HG03159 (cell line): ENCODE measurements around the gene NKX3-2.

Experiments used
- ATAC-seq: cut with Tn5 transposase; IDR thresholded peaks from one replicate; pipeline ENCODE4 v1.9.1; 2021; ENCODE audit warnings: mild to moderate bottlenecking, moderate library complexity; ENCODE audit not compliant: unreplicated experiment

Gene NKX3-2

DNA sequence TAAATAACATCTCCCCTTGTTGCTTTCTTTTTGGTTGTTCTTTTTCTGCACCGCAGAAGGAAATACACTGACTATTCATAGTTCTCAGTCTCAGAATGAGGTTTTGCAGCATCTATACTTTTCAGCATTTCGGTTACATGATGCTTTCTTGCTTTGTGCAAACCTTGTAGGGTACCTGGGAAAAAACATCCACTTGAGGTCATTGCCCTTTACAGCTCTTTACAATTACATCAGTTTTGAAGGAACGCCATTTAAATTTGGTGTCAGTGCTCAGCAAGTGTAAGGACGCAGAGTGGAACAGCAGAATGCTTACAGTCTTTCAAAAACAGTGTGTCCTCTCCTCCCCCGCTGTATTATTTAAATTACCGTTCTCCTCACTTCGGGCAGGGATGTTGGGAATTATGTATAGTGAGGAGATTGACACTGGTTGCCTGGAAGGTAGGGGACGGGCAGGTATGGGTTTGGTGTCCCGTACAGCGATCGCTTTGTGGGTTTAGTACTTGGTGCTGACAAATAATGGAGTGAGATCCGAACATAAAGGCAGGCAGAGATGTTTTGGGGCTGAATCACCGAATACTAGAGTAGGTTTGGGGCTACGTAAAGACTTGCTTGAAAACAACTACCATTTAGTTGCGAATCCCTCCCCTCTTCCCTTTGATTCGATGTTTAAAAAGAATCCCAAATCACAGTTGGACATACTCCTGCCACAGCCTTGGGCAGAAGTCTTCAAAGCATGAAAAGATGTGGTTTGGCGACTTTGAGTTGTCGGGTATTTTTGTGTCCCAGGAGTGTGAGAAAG is 2.0 kb upstream of the NKX3-2 start:
- ATAC-seq = no peak

DNA sequence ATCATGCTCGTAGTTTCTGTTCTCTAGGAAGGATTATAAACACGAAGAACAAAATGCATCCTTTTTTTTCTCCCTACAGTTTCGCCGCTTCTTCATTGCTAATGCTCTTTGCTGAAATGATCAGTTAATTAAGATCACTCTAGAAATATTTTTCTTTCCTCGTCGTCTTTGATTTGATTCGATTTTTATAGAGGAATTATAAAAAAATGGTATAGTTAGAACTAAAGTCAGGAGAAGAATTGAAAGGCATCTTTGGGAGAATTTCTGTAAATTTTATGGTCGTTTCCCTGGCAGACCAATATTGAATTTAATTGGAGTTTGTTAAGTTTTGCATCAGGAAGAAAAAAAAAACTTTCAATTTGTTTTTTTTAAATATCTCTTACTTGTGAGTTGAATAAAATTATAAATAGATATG is 1.1 kb upstream of the NKX3-2 start:
- no peak for ATAC-seq

- ATAC-seq = no peak
Observed at GRCh38 chr4:13544606-13545393, 492 bp upstream of the NKX3-2 start.

DNA sequence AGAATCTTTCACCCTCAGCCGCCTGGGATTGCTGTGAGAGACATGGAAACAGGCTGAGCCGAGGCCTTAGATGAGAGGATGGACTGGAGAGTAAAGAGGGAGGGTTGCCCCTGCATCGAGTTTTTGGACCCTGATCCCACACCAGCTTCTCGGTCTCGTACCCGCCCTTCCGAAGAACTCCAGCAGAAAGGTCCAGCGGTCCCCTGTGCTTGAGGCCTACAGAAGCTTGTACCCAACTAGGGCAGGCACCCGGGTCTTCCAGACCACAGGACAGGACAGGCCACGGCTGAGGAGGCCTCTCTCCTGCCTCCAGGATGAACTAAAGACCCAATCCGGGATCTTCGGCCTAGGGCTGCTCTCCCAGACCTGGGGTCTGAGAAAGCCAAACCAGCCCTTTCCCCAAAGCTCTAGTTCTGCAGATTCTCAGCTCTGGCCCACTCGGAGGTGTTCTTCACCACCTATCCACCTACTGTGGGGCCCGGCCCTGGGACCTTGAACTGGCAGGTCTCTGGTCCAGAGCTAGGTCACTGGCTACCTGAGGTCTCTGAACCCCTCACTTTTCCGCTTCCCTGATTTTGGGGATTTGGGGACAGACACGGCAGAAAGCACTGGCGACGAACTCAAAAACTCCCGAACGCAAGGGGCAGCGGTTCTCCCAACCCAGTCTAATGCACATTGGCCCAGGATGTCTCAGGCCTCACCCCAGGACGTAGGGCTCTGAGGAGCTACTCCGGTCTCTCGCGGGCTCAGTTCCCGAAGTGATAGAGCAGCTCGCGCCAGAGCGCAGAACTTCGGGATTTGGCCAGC is 1.1 kb downstream of the NKX3-2 start:
- ATAC-seq = no peak

GRCh38 chr4:13542577-13543031 is 1.7 kb downstream of the NKX3-2 start:
- no peak for ATAC-seq

- no peak for ATAC-seq
Observed at GRCh38 chr4:13541720-13542576, 2.4 kb downstream of the NKX3-2 start.

DNA sequence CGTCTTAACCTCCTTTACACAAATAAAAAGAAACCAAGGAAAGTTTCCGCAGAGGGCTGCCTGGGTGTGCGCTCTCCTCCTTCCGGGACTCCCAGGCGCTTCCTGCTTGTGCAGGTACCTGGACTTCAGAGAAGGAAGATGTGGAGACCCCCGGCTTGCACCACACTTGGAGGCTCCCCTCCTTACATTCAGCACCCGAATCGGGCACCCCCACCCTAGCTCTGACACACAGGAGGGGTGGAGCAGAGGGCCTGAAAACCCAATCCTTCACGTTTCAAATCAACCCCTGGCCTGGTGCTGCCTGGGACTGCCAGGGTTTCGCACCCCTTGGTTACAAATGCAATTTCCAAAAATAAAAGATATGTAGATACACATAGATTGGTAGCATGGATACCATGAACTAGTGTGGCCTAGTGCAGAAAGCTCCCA is 3.1 kb downstream of the NKX3-2 start:
- ATAC-seq = no peak

- no peak for ATAC-seq
Observed at GRCh38 chr4:13540446-13541175, 3.7 kb downstream of the NKX3-2 start.

DNA sequence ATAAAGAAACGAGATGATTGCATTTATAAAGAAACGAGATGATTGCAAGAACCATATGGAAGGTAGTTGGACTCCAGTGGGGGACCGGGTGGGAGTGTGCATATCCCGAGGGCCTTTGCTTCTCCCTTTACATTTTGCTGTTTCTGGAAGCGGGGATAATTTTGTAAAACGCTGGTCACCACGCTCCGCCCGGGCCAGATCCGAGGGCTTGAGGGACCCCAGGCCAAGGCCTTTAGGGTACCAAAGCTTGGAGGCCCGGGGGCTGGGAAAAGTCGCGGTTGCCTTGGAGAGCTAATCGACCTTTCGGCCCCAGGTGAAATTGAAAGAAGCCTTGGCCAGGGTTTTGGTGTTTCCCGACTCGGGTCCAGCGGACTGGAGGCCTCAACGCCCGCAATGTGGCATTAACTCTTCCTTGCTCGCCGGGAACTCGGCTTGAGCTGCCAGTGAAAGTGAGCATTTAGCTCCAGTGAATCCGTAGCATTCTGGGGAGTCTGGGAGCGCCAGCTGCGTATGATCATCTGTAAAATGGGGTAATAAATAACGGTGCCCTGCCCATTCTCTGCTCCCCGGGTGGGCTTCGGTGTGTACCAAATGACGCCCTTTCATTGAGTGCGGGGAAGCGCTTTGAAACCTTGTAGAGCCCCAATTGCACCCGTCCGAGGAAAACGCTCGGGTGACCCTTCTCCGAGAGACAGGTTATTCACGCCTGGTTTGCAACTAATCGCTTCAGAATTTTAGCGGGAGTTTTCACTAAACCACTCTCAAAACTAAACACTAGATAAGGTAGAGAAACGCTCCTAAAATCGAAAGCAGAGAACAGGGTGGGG is 4.5 kb downstream of the NKX3-2 start:
- no peak for ATAC-seq

DNA sequence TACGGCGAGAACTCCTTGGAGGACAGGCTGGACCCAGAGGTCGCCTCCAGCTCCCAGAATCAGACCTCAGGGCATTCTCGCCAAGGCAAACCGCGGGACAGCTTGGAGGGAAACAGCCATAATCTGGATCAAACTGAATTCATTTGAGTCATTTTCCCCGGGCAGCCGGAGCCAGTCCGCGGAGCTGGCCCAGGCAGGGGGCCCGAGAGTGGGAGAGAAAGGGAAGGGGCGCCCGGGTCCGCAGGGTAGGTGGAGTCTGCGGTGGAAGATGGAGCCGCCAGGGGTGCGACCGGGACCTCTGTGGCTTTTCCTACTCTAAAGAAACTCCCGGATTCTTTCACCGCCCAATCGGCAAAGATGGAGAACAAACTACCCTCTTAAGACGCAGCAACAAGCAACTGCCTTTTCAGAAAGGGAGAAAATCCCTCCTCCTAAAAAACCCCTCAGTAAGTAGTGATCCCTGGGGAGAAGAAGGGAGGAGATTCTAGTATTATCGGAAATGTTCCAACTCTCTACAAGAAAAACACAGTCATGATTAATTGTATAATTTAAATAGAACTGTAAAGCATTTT is 5.2 kb downstream of the NKX3-2 start:
- no peak for ATAC-seq

GRCh38 chr4:13538427-13538973 is 5.8 kb downstream of the NKX3-2 start:
- ATAC-seq = no peak

DNA sequence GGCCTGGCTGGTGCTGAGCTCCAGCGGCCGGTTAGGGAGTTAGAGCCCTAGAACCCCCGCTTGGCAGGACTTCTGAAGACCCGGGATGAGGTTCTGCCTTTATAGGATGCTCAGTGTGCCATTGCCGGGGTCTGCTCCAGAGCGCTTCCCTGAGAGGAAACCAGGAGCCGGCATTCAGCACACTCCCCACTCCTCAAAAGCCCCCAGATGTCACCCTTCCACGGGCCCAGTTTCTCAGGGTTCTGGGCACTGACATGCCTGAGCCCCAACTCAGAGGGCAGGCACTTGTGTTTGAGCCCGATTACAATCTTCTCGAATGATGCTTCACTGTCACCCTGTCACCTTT is 6.5 kb downstream of the NKX3-2 start:
- no peak for ATAC-seq

- ATAC-seq = no peak
Observed at GRCh38 chr4:13537011-13537831, 7.1 kb downstream of the NKX3-2 start.

DNA sequence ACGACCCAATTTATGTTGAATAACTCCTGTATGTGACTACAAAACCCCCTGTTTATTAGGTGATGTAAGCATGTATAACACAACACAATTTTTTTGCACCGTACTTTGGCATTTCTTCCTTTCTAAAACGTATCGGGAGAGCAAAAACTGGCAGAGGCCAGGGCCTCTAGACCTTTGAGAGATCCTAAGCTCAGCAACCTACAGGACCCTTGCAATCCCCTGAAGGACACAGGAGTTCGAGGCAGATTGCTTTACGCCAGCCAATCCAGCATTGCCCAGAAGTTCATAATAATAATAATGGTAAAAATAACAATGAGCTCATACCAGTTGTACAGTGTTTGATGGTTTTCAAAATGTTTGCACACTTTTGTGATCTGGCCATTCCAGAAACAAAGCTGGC is 7.7 kb downstream of the NKX3-2 start:
- ATAC-seq = no peak

- no peak for ATAC-seq
Observed at GRCh38 chr4:13535708-13536361, 8.5 kb downstream of the NKX3-2 start.

GRCh38 chr4:13535118-13535517 is 9.2 kb downstream of the NKX3-2 start:
- no peak for ATAC-seq
